B cell (primary cell): ENCODE results near the gene MYF5. TPM values are rescaled to one million over a fixed set of nuclear protein-coding genes. Genes with fewer than 3 reads are reported as not detected.

ENCODE experiments used
- ATAC-seq: fragments of 200-7000 bp; cut with Tn5 transposase; one replicate; pipeline ENCODE4 v1.10.0; 2021; ENCODE audit warnings: low read depth, mild to moderate bottlenecking, moderate number of reproducible peaks, moderate library complexity
- CTCF ChIA-PET: fragments of 350-600 bp; sonication (Branson Sonifier 250); formaldehyde crosslinking; loops from one replicate; lab custom pipeline; 2021; ENCODE audit warnings: antibody characterized with exemption, inconsistent platforms; lab: Charles Lee
- POLR2A ChIA-PET: fragments of 350-600 bp; sonication (Branson Sonifier 250); formaldehyde crosslinking; loops from one replicate; lab custom pipeline; 2021; ENCODE audit warnings: antibody characterized with exemption; lab: Charles Lee
- DNase-seq: peaks from one replicate; pipeline ENCODE4 v3.0.0; 2013
- H2AFZ ChIP-seq: 2 replicates; pipeline ENCODE4 v1.6.1; 2012; ENCODE audit warnings: mild to moderate bottlenecking, low read depth, low read length; ENCODE audit not compliant: insufficient read depth, poor library complexity, severe bottlenecking
- H3K27ac ChIP-seq, 2 donors: 1 replicate in 1 of 2; 2 replicates in 1 of 2; pipeline ENCODE4 v1.5.1; 2012 to 2013; ENCODE audit warnings: low read length in 2 of 2, mild to moderate bottlenecking in 2 of 2, moderate library complexity in 1 of 2
- H3K27me3 ChIP-seq, 4 experiments: fragments of 200-600 bp in 1 of 4; sonication (generic) in 1 of 4; replicated peaks in 1 of 4; 1 replicate in 2 of 4; 2 replicates in 2 of 4; pipeline versions ENCODE4 v1.6.1 to v1.7.0; 2013 to 2016; ENCODE audit warnings: low read length in 3 of 4, mild to moderate bottlenecking in 2 of 4, mixed read lengths in 1 of 4, moderate library complexity in 1 of 4; ENCODE audit not compliant: insufficient read depth in 4 of 4, control insufficient read depth in 3 of 4; ENCODE audit errors: control extremely low read depth in 1 of 4
- H3K36me3 ChIP-seq, 2 experiments: replicated peaks in 1 of 2; 1 replicate in 1 of 2; 2 replicates in 1 of 2; pipeline versions ENCODE4 v1.6.1 to v1.7.1; 2013; ENCODE audit warnings: low read length in 1 of 2; ENCODE audit not compliant: insufficient read depth in 2 of 2, control insufficient read depth in 1 of 2; ENCODE audit errors: control extremely low read depth in 1 of 2, extremely low read depth in 1 of 2
- H3K4me1 ChIP-seq, 2 donors: fragments of 200-600 bp in 1 of 2; sonication (generic) in 1 of 2; 1 replicate in 1 of 2; 2 replicates in 1 of 2; pipeline versions ENCODE4 v1.5.1 to v1.6.1; 2013 to 2017; ENCODE audit warnings: low read length in 2 of 2; ENCODE audit not compliant: control insufficient read depth in 2 of 2, insufficient read depth in 2 of 2
- H3K4me2 ChIP-seq: replicated peaks from 2 replicates; pipeline ENCODE3; 2012; ENCODE audit warnings: mild to moderate bottlenecking, low read depth, low read length; ENCODE audit not compliant: poor library complexity, severe bottlenecking
- H3K4me3 ChIP-seq, 5 experiments: fragments of 200-600 bp in 1 of 5; sonication (generic) in 1 of 5; 1 replicate in 3 of 5; 2 replicates in 2 of 5; pipeline versions ENCODE4 v1.5.1 to v1.7.0; 2011 to 2016; ENCODE audit warnings: low read length in 4 of 5, mild to moderate bottlenecking in 4 of 5, low read depth in 2 of 5, control low read depth in 1 of 5, moderate library complexity in 1 of 5; ENCODE audit not compliant: insufficient read depth in 1 of 5; ENCODE audit errors: control extremely low read depth in 1 of 5, extremely low read depth in 1 of 5
- H3K79me2 ChIP-seq: fragments of 200-600 bp; sonication (generic); one replicate; pipeline ENCODE4 v1.6.0; 2016; ENCODE audit warnings: low read length; ENCODE audit not compliant: control insufficient read depth, insufficient read depth
- H3K9ac ChIP-seq: fragments of 200-600 bp; sonication (generic); 2 replicates; pipeline ENCODE4 v1.6.1; 2017; ENCODE audit warnings: mild to moderate bottlenecking, low read length, moderate library complexity
- H3K9me3 ChIP-seq, 3 donors: one replicate each; pipeline versions ENCODE4 v1.6.1 to v1.7.1; 2013; ENCODE audit warnings: low read length in 2 of 3; ENCODE audit not compliant: control insufficient read depth in 2 of 3, insufficient read depth in 1 of 3; ENCODE audit errors: control extremely low read depth in 1 of 3
- H4K20me1 ChIP-seq: 2 replicates; pipeline ENCODE4 v1.6.0; 2012; ENCODE audit warnings: mild to moderate bottlenecking, low read length; ENCODE audit not compliant: insufficient read depth, control insufficient read depth, poor library complexity, severe bottlenecking
- H3K27ac Mint-ChIP-seq: one replicate; pipeline ENCODE4 v1.8.0; 2021; ENCODE audit warnings: mixed read lengths
- H3K27me3 Mint-ChIP-seq: one replicate; pipeline ENCODE4 v1.8.0; 2021; ENCODE audit warnings: mixed read lengths
- H3K4me1 Mint-ChIP-seq: one replicate; pipeline ENCODE4 v1.8.0; 2021; ENCODE audit warnings: mixed read lengths
- H3K4me3 Mint-ChIP-seq: one replicate; pipeline ENCODE4 v1.8.0; 2021; ENCODE audit warnings: mixed read lengths
- H3K9me3 Mint-ChIP-seq: one replicate; pipeline ENCODE4 v1.8.0; 2022; ENCODE audit warnings: mixed read lengths; ENCODE audit not compliant: insufficient read depth
- EZH2 ChIP-seq: IDR thresholded peaks from 2 replicates; pipeline ENCODE4 v1.6.1; 2012; ENCODE audit warnings: borderline replicate concordance, low read depth, mild to moderate bottlenecking, moderate library complexity, low read length; ENCODE audit not compliant: insufficient read depth, poor library complexity, severe bottlenecking
- WGBS: methylation state at CpG from one replicate; pipeline ENCODE4 v1.1.5; 2013; ENCODE audit warnings: missing lambda C conversion rate; ENCODE audit not compliant: insufficient coverage; 5-methylcytosine and 5-hydroxymethylcytosine counted together
- intact Hi-C: fragments of 100-400 bp; cut with micrococcal nuclease; formaldehyde crosslinking; loops from one replicate; pipeline ENCODE4 v1.10.0; 2022
- polyA plus RNA-seq: library from polyadenylated mRNA; depleted of rRNA; stranded (reverse); fragments of >200 nt; gene quantifications from 2 replicates; pipeline ENCODE4 v1.2.3, GENCODE V29; 2012
- total RNA-seq, 2 donors: library from RNA; stranded (reverse); fragments of 120-200 nt in 1 of 2; gene quantifications; 1 replicate in 1 of 2; 2 replicates in 1 of 2; pipeline versions ENCODE4 v1.2.3 to v1.2.4, GENCODE V29; 2013 to 2022
- TF ChIP-seq, protein P1 (sequence below): fragments of 200-600 bp; IDR thresholded peaks from one replicate; pipeline ENCODE4 v1.8.0; 2022; ENCODE audit warnings: antibody characterized with exemption, mild to moderate bottlenecking

The MYF5 gene
- total and polyA plus RNA-seq, 2 donors (not counting 1 experiment from before 2014, with no cell fraction given), result not detected

DNA sequence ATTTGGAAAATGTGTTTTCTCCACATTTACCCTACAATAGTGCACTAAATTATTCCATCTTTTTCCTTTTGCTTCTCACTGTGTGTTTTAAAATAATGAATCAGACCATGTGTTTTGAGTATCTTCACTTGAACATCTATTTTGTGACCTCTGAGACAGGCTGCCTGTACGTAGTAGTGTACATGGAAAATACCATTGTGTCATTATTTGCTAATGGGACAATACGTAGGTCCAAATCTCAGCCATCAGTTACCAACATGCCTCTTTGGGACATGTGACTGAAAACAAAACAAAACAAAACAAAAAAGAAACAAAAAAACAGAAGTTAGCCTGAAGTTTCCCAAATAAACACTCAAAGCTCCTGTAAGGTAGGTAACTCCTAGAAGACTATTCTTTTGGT is 16.4 kb upstream of the MYF5 start:
- POLR2A ChIA-PET, result no interaction called here
- intact Hi-C loops, result no loop called here
- no peak overlapping the region for H3K27ac Mint-ChIP-seq
- H3K4me3 ChIP-seq, result no peak overlapping the region
- no peaks in the 10 kb centered on the region for H3K27me3 Mint-ChIP-seq
- no peak for DNase-seq
- H3K4me1 ChIP-seq, result no peaks in the 10 kb centered on the region
- no peak overlapping the region for H3K9ac ChIP-seq
- H2AFZ ChIP-seq, result no peak overlapping the region
- no peaks in the 10 kb centered on the region for H3K9me3 ChIP-seq
- H4K20me1 ChIP-seq, result no peaks in the 10 kb centered on the region
- no peaks in the 10 kb centered on the region for H3K79me2 ChIP-seq
- H3K27me3 ChIP-seq, result no peaks in the 10 kb centered on the region
- H3K9me3 Mint-ChIP-seq, result no peaks in the 10 kb centered on the region
- TF ChIP-seq, protein P1, sequence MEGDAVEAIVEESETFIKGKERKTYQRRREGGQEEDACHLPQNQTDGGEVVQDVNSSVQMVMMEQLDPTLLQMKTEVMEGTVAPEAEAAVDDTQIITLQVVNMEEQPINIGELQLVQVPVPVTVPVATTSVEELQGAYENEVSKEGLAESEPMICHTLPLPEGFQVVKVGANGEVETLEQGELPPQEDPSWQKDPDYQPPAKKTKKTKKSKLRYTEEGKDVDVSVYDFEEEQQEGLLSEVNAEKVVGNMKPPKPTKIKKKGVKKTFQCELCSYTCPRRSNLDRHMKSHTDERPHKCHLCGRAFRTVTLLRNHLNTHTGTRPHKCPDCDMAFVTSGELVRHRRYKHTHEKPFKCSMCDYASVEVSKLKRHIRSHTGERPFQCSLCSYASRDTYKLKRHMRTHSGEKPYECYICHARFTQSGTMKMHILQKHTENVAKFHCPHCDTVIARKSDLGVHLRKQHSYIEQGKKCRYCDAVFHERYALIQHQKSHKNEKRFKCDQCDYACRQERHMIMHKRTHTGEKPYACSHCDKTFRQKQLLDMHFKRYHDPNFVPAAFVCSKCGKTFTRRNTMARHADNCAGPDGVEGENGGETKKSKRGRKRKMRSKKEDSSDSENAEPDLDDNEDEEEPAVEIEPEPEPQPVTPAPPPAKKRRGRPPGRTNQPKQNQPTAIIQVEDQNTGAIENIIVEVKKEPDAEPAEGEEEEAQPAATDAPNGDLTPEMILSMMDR, result no peak
- TF ChIP-seq EZH2, result no peak
- peaks cover 4% of the 10 kb centered on the region for H3K4me1 Mint-ChIP-seq
- no peak overlapping the region for H3K4me3 Mint-ChIP-seq
- no peak overlapping the region for H3K27ac ChIP-seq
- CTCF ChIA-PET, result no interaction called here
- WGBS, result no CpG with 5 or more reads among the region's 2 CpGs
- no peaks in the 10 kb centered on the region for H3K36me3 ChIP-seq
- no peak for ATAC-seq
- H3K4me2 ChIP-seq, result no peak overlapping the region

DNA sequence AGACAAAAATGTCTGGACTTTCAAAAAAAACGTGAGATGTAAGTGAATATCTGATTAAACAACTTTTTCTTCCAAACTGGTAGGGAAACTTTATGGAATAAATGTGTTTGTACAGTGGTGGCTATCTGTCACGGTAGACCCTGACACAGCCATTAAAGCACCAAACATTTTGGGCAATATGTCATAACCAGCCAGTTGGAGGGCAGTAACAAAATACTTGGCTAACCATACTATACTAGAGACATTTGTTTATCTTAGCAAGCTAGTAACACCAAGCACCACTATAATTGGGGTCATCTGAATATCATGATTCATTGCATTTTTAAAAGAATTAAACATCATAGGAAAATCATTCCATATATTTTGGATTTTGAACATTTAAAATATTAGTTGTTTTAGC is 15.3 kb upstream of the MYF5 start:
- Mint-ChIP-seq H3K9me3 (no peaks in the 10 kb centered on the region), H3K4me1 (peaks cover 4% of the 10 kb centered on the region), H3K27me3 (peaks cover under 1% of the 10 kb centered on the region), H3K27ac (no peak overlapping the region), H3K4me3 (no peak overlapping the region)
- Histone ChIP-seq H3K9ac (no peak overlapping the region), H3K4me1 (no peaks in the 10 kb centered on the region), H4K20me1 (no peaks in the 10 kb centered on the region), H2AFZ (no peak overlapping the region), H3K9me3 (no peaks in the 10 kb centered on the region), H3K4me3 (no peak overlapping the region), H3K79me2 (no peaks in the 10 kb centered on the region), H3K27ac (no peak overlapping the region), H3K4me2 (no peak overlapping the region), H3K36me3 (no peaks in the 10 kb centered on the region), H3K27me3 (peaks cover 0 to 2% (median 0%) of the 10 kb centered on the region in 4 experiments)
- ChIA-PET POLR2A (no interaction called here), CTCF (no interaction called here)
- intact Hi-C loops, result no loop called here
- DNase-seq, result no peak
- TF ChIP-seq, protein P1, result no peak
- TF ChIP-seq EZH2, result no peak
- ATAC-seq, result no peak
- WGBS, result no CpG with 5 or more reads among the region's 2 CpGs
